H9 (cell line): ENCODE data around the gene EEF2KMT. TPM values are rescaled to one million over a fixed set of nuclear protein-coding genes. Genes with fewer than 3 reads are reported as not detected.
A peak's percentile ranks its signal among the peaks of the same experiment; 100 is the strongest.

Experiments used
- DNase-seq: peaks from one replicate; pipeline ENCODE4 v3.0.0-alpha.2; 2017
- H2AFZ ChIP-seq: one replicate; pipeline ENCODE4 v1.6.1; 2013; ENCODE audit warnings: mild to moderate bottlenecking, low read length, control low read depth, moderate library complexity
- H2AK5ac ChIP-seq: 2 replicates; pipeline ENCODE4 v1.6.1; 2013; ENCODE audit warnings: low read length, control low read depth, mixed read lengths; ENCODE audit not compliant: insufficient read length
- H2BK120ac ChIP-seq: one replicate; pipeline ENCODE4 v1.6.1; 2013; ENCODE audit warnings: low read depth, mild to moderate bottlenecking, low read length, control low read depth, inconsistent platforms; ENCODE audit not compliant: poor library complexity, severe bottlenecking
- H2BK12ac ChIP-seq: 2 replicates; pipeline ENCODE4 v1.6.1; 2013; ENCODE audit warnings: low read length, control low read depth, mixed read lengths, low read depth; ENCODE audit not compliant: insufficient read length
- H2BK15ac ChIP-seq: 2 replicates; pipeline ENCODE4 v1.6.1; 2013; ENCODE audit warnings: low read depth, low read length, control low read depth
- H2BK20ac ChIP-seq: one replicate; pipeline ENCODE4 v1.6.1; 2013; ENCODE audit warnings: low read depth, mild to moderate bottlenecking, low read length, control low read depth, inconsistent platforms; ENCODE audit not compliant: poor library complexity, severe bottlenecking
- H2BK5ac ChIP-seq: 2 replicates; pipeline ENCODE4 v1.6.1; 2013; ENCODE audit warnings: low read length, control low read depth, mixed read lengths; ENCODE audit not compliant: insufficient read length
- H3K14ac ChIP-seq: 2 replicates; pipeline ENCODE4 v1.6.1; 2013; ENCODE audit warnings: low read length, control low read depth; ENCODE audit not compliant: insufficient read depth
- H3K18ac ChIP-seq: 2 replicates; pipeline ENCODE4 v1.6.1; 2013; ENCODE audit warnings: low read depth, mild to moderate bottlenecking, mixed read lengths, low read length, control low read depth; ENCODE audit not compliant: insufficient read length
- H3K23ac ChIP-seq: 2 replicates; pipeline ENCODE4 v1.6.1; 2013; ENCODE audit warnings: low read length, control low read depth, mixed read lengths, low read depth; ENCODE audit not compliant: insufficient read length
- H3K23me2 ChIP-seq: 2 replicates; pipeline ENCODE4 v1.6.1; 2013; ENCODE audit warnings: low read depth, mild to moderate bottlenecking, mixed read lengths, low read length, control low read depth; ENCODE audit not compliant: insufficient read length, poor library complexity, severe bottlenecking
- H3K27ac ChIP-seq: 2 replicates; pipeline ENCODE4 v1.5.1; 2013; ENCODE audit warnings: low read length, control low read depth, mixed read lengths, low read depth; ENCODE audit not compliant: insufficient read length
- H3K27me3 ChIP-seq: 2 replicates; pipeline ENCODE4 v1.6.1; 2013; ENCODE audit warnings: low read length, control low read depth, inconsistent platforms; ENCODE audit not compliant: insufficient read depth
- H3K4ac ChIP-seq: 2 replicates; pipeline ENCODE4 v1.6.1; 2013; ENCODE audit warnings: low read depth, mild to moderate bottlenecking, control low read depth, inconsistent platforms, low read length, moderate library complexity
- H3K4me1 ChIP-seq: 2 replicates; pipeline ENCODE4 v1.6.1; 2013; ENCODE audit warnings: low read length, control low read depth, inconsistent platforms; ENCODE audit not compliant: insufficient read depth
- H3K4me2 ChIP-seq: 2 replicates; pipeline ENCODE4 v1.6.1; 2013; ENCODE audit warnings: low read length, control low read depth, mixed read lengths; ENCODE audit not compliant: insufficient read length, insufficient read depth
- H3K56ac ChIP-seq: 2 replicates; pipeline ENCODE4 v1.6.1; 2013; ENCODE audit warnings: low read depth, mild to moderate bottlenecking, mixed read lengths, low read length, control low read depth; ENCODE audit not compliant: insufficient read length
- H3K79me1 ChIP-seq: 2 replicates; pipeline ENCODE4 v1.6.1; 2013; ENCODE audit warnings: low read depth, mild to moderate bottlenecking, moderate library complexity, low read length, control low read depth, inconsistent platforms; ENCODE audit not compliant: insufficient read depth, poor library complexity, severe bottlenecking
- H3K79me2 ChIP-seq: 2 replicates; pipeline ENCODE4 v1.6.1; 2013; ENCODE audit warnings: low read length, control low read depth, inconsistent platforms; ENCODE audit not compliant: insufficient read depth
- H3K9ac ChIP-seq: 2 replicates; pipeline ENCODE4 v1.6.1; 2013; ENCODE audit warnings: low read length, control low read depth, mixed read lengths; ENCODE audit not compliant: insufficient read length; ENCODE audit errors: extremely low read depth
- H3K9me3 ChIP-seq: one replicate; pipeline ENCODE4 v1.6.1; 2013; ENCODE audit warnings: low read depth, low read length, inconsistent platforms; ENCODE audit not compliant: control insufficient read depth
- H3T11ph ChIP-seq: one replicate; pipeline ENCODE4 v1.6.1; 2013; ENCODE audit warnings: mild to moderate bottlenecking, low read length, control low read depth, inconsistent platforms
- H4K20me1 ChIP-seq: one replicate; pipeline ENCODE4 v1.6.1; 2013; ENCODE audit not compliant: control insufficient read depth, insufficient read length, insufficient read depth
- H4K5ac ChIP-seq: 2 replicates; pipeline ENCODE4 v1.6.1; 2013; ENCODE audit warnings: low read depth, mild to moderate bottlenecking, mixed read lengths, low read length, control low read depth; ENCODE audit not compliant: insufficient read length
- H4K8ac ChIP-seq: replicated peaks from 2 replicates; pipeline ENCODE4 v1.6.1; 2013; ENCODE audit warnings: low read length, control low read depth, mixed read lengths, low read depth; ENCODE audit not compliant: insufficient read length
- H4K91ac ChIP-seq: 2 replicates; pipeline ENCODE4 v1.6.1; 2013; ENCODE audit warnings: low read depth, mild to moderate bottlenecking, moderate library complexity, mixed read lengths, low read length, control low read depth; ENCODE audit not compliant: insufficient read length
- H3K27ac Mint-ChIP-seq, 3 experiments: 2 replicates in 2 of 3; 3 replicates in 1 of 3; pipeline ENCODE4 v1.8.0; 2020 to 2021; ENCODE audit warnings: mixed read lengths in 3 of 3, mild to moderate bottlenecking in 1 of 3, moderate library complexity in 1 of 3
- H3K27me3 Mint-ChIP-seq: 2 replicates; pipeline ENCODE4 v1.8.0; 2021; ENCODE audit warnings: low read depth, mild to moderate bottlenecking, moderate library complexity, mixed read lengths
- H3K36me3 Mint-ChIP-seq, 3 experiments: 2 replicates in 2 of 3; 3 replicates in 1 of 3; pipeline ENCODE4 v1.8.0; 2020 to 2021; ENCODE audit warnings: low read depth in 3 of 3, mixed read lengths in 3 of 3; ENCODE audit not compliant: insufficient read depth in 1 of 3
- H3K4me1 Mint-ChIP-seq, 2 experiments: 2 replicates each; pipeline ENCODE4 v1.8.0; 2020; ENCODE audit warnings: mixed read lengths in 2 of 2
- H3K4me3 Mint-ChIP-seq, 2 experiments: 2 replicates in 1 of 2; 3 replicates in 1 of 2; pipeline ENCODE4 v1.8.0; 2020 to 2021; ENCODE audit warnings: mild to moderate bottlenecking in 2 of 2, mixed read lengths in 2 of 2, moderate library complexity in 1 of 2
- H3K9me3 Mint-ChIP-seq, 2 experiments: 2 replicates in 1 of 2; 3 replicates in 1 of 2; pipeline ENCODE4 v1.8.0; 2020; ENCODE audit warnings: mild to moderate bottlenecking in 2 of 2, mixed read lengths in 2 of 2, moderate library complexity in 1 of 2
- CTCF ChIP-seq: fragments of 200-600 bp; sonication (generic); conservative IDR thresholded peaks from 3 replicates; pipeline ENCODE4 v1.8.0; 2021; ENCODE audit warnings: antibody characterized with exemption, mild to moderate bottlenecking
- WGBS: extraction: QIAGEN DNeasy Blood & Tissue Kit; methylation state at CpG from one replicate; pipeline ENCODE4 v1.1.7; 2013; ENCODE audit warnings: missing lambda C conversion rate, low lambda C conversion rate, mixed read lengths; ENCODE audit not compliant: insufficient read length; ENCODE audit errors: extremely low coverage; 5-methylcytosine and 5-hydroxymethylcytosine counted together
- total RNA-seq: library from RNA; stranded (reverse); gene quantifications from 2 replicates; pipeline ENCODE4 v1.2.1, GENCODE V29; 2021

The EEF2KMT gene
- total RNA-seq, 1 experiment from 2014 or later: 16.4 TPM

DNA sequence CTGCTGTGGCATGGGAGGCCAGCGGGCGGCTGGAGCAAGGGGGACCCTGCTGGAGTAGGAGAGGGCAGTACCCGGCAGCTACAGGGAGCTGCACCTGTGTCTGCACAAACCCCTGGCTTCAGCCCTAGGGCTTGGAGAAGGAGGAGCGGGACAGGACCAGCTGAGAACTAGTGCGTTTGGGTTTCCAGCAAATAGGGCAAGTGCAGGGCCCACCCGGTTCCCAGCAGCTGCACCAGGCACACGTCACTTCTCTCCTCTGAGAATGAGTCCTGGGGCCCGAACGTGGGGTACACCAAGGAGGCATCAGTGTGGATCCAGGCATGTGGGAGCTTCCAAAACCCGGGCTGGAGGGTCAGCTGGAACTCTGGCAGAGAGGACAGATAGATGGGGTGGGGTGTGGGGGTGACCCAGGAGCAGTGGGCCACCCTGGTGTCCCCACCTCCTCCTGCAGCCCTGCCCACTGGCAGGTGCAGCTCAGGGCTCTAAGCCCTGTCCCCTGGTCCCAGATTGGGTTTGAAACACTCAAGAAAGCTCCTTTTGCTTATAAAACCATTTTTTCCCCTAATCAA, 37.4 kb downstream of the EEF2KMT start:
- no peak overlapping the region for H3K4me2 ChIP-seq
- no peaks in the 10 kb centered on the region for H3K9me3 ChIP-seq
- H3K23ac ChIP-seq: no peak overlapping the region
- H3K4me1 Mint-ChIP-seq: peaks cover 31 to 35% of the 10 kb centered on the region in 2 experiments
- H3K36me3 Mint-ChIP-seq: no peaks in the 10 kb centered on the region
- no peak overlapping the region for H2AK5ac ChIP-seq
- no peak overlapping the region for H2BK120ac ChIP-seq
- no peak overlapping the region for H4K8ac ChIP-seq
- H3K56ac ChIP-seq: no peak overlapping the region
- H3K79me2 ChIP-seq: no peaks in the 10 kb centered on the region
- no peak overlapping the region for H2BK12ac ChIP-seq
- peak overlapping the region; percentile 51 to 91 (median 90); a peak in 3 of 7 replicates for H3K27ac Mint-ChIP-seq
- peak overlapping the region in 1 of 2 experiments; percentile 46; a peak in 1 of 5 replicates for H3K4me3 Mint-ChIP-seq
- no peak overlapping the region for H2BK20ac ChIP-seq
- no peak overlapping the region for H2BK15ac ChIP-seq
- no peak overlapping the region for H3K27ac ChIP-seq
- no peak overlapping the region for H2AFZ ChIP-seq
- no peaks in the 10 kb centered on the region; a peak in 1 of 5 replicates for H3K9me3 Mint-ChIP-seq
- no peak overlapping the region for H4K91ac ChIP-seq
- H3K79me1 ChIP-seq: no peaks in the 10 kb centered on the region
- no peak overlapping the region for H3K18ac ChIP-seq
- H3K4me1 ChIP-seq: peaks cover 4% of the 10 kb centered on the region; the same call in 1 of the 2 replicates
- H3K23me2 ChIP-seq: no peaks in the 10 kb centered on the region
- no peak overlapping the region; the same call in 1 of the 2 replicates for H3K14ac ChIP-seq
- no peak for DNase-seq
- no peak overlapping the region for H3T11ph ChIP-seq
- H2BK5ac ChIP-seq: no peak overlapping the region
- H4K20me1 ChIP-seq: no peaks in the 10 kb centered on the region
- no peak overlapping the region for H3K4ac ChIP-seq
- no peaks in the 10 kb centered on the region for H3K27me3 ChIP-seq
- no peak overlapping the region for H3K9ac ChIP-seq
- no peak overlapping the region for H4K5ac ChIP-seq
- WGBS: no CpG with 5 or more reads among the region's 10 CpGs
- no peaks in the 10 kb centered on the region for H3K27me3 Mint-ChIP-seq
- no peak for TF ChIP-seq CTCF
